Calu3 (cell line): ENCODE results near the gene PIK3C3. TPM values are rescaled to one million over a fixed set of nuclear protein-coding genes. Genes with fewer than 3 reads are reported as not detected.

ENCODE experiments used
- BruUV-seq: library from RNA; stranded (reverse); fragments of 400-500 nt; replicated peaks from 2 replicates; lab custom pipeline; 2021; lab: Mats Ljungman, UMichigan
- CTCF ChIA-PET: fragments of 300-600 bp; sonication (Branson Sonifier 250); formaldehyde crosslinking; loops from one replicate; lab custom pipeline; 2022; ENCODE audit warnings: antibody characterized with exemption; lab: Charles Lee
- DNase-seq: peaks from one replicate; pipeline ENCODE4 v3.0.0; 2022
- H3K27ac Mint-ChIP-seq: one replicate; pipeline ENCODE4 v1.8.0; 2022; ENCODE audit warnings: mixed read lengths; ENCODE audit not compliant: unreplicated experiment
- H3K27me3 Mint-ChIP-seq: one replicate; pipeline ENCODE4 v1.8.0; 2022; ENCODE audit warnings: mixed read lengths; ENCODE audit not compliant: unreplicated experiment
- H3K36me3 Mint-ChIP-seq: one replicate; pipeline ENCODE4 v1.8.0; 2022; ENCODE audit warnings: mild to moderate bottlenecking, moderate library complexity, mixed read lengths; ENCODE audit not compliant: insufficient read depth, unreplicated experiment
- H3K4me1 Mint-ChIP-seq: one replicate; pipeline ENCODE4 v1.8.0; 2022; ENCODE audit warnings: mild to moderate bottlenecking, low read depth, mixed read lengths; ENCODE audit not compliant: unreplicated experiment
- H3K4me3 Mint-ChIP-seq: one replicate; pipeline ENCODE4 v1.8.0; 2022; ENCODE audit warnings: mild to moderate bottlenecking, low read depth, moderate library complexity, mixed read lengths; ENCODE audit not compliant: unreplicated experiment
- H3K9me3 Mint-ChIP-seq: one replicate; pipeline ENCODE4 v1.8.0; 2022; ENCODE audit warnings: low read depth, mixed read lengths; ENCODE audit not compliant: unreplicated experiment
- CTCF ChIP-seq: fragments of 200-600 bp; IDR thresholded peaks from one replicate; pipeline ENCODE4 v1.8.0; 2022; ENCODE audit warnings: antibody characterized with exemption; ENCODE audit not compliant: unreplicated experiment
- intact Hi-C: fragments of 100-400 bp; cut with micrococcal nuclease; formaldehyde crosslinking; loops from one replicate; pipeline ENCODE4 v1.10.0; 2022; ENCODE audit not compliant: unreplicated experiment
- total RNA-seq: library from RNA; stranded (reverse); gene quantifications from 2 replicates; pipeline ENCODE4 v1.2.3, GENCODE V29; 2022

PIK3C3 gene
- total RNA-seq, 1 experiment from 2014 or later = 32.9 TPM

GRCh38 chr18:42131066-42131929 is 176.3 kb downstream of the PIK3C3 start:
- Mint-ChIP-seq H3K4me1 (no peaks in the 10 kb centered on the region), H3K27ac (no peak overlapping the region), H3K9me3 (peaks cover 8% of the 10 kb centered on the region), H3K27me3 (no peaks in the 10 kb centered on the region), H3K36me3 (no peaks in the 10 kb centered on the region), H3K4me3 (no peak overlapping the region)
- CTCF ChIA-PET = no interaction called here
- BruUV-seq = no TSS peak
- no peak for DNase-seq
- no peak for TF ChIP-seq CTCF
- intact Hi-C loops = no loop called here

DNA sequence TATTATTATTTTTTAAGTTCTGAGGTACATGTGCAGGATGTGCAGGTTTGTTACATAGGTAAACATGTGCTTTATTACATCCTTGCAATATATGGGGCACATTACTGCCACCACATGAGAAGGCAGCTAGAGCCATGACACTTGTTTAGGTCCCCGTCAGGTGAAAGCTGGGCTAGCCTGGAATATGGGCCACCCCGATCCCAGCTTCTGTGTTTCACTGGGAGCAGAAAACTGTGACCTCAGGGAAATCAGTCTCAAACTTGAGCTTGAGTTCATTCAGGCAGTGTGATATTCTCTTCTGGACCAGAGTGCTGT is 176.9 kb downstream of the PIK3C3 start:
- CTCF ChIA-PET = no interaction called here
- Mint-ChIP-seq H3K36me3 (no peaks in the 10 kb centered on the region), H3K9me3 (peaks cover 8% of the 10 kb centered on the region), H3K27me3 (no peaks in the 10 kb centered on the region), H3K4me3 (no peak overlapping the region), H3K4me1 (no peaks in the 10 kb centered on the region), H3K27ac (no peak overlapping the region)
- TF ChIP-seq CTCF = no peak
- intact Hi-C loops = no loop called here
- no TSS peak for BruUV-seq
- no peak for DNase-seq
